Lower leg skin (tissue), 4 donors: ENCODE data around the gene PXMP2. TPM values are rescaled to one million over a fixed set of nuclear protein-coding genes. Genes with fewer than 3 reads are reported as not detected.

ENCODE experiments used
- DNase-seq, 2 donors: peaks; one replicate each; pipeline ENCODE4 v3.0.0-alpha.2; 2019; ENCODE audit warnings: low spot score in 2 of 2
- H3K4me3 ChIP-seq: fragments of 200-600 bp; sonication (generic); 2 replicates; pipeline ENCODE4 v1.5.1; 2017; ENCODE audit warnings: mild to moderate bottlenecking, low read depth; ENCODE audit not compliant: poor library complexity, severe bottlenecking
- POLR2A ChIP-seq, 2 donors: fragments of 450-650 bp; IDR thresholded peaks; one replicate each; pipeline ENCODE4 v1.6.1; 2016 to 2017; ENCODE audit warnings: antibody characterized with exemption in 2 of 2, mild to moderate bottlenecking in 1 of 2, moderate library complexity in 1 of 2
- WGBS, 2 donors: methylation state at CpG; one replicate each; pipeline ENCODE4 v1.1.5; 2018; 5-methylcytosine and 5-hydroxymethylcytosine counted together
- intact Hi-C: fragments of 100-400 bp; cut with DNase I; formaldehyde crosslinking; loops from one replicate; pipeline ENCODE4 v1.15.0; 2023; ENCODE audit warnings: low total_unique reads
- total RNA-seq, 4 donors: library from RNA; depleted of rRNA; stranded (reverse); fragments of >200 nt; gene quantifications; one replicate each; pipeline ENCODE4 v1.1.0, GENCODE V29; 2016
- TF ChIP-seq, protein P1 (sequence below), 3 donors: fragments of 450-650 bp; IDR thresholded peaks; one replicate each; pipeline ENCODE4 v1.5.1; 2016; ENCODE audit warnings: antibody characterized with exemption in 3 of 3, mild to moderate bottlenecking in 3 of 3, moderate library complexity in 2 of 3

The PXMP2 gene
- total RNA-seq, 4 donors from 2014 or later = 13.7 to 33.4 (median 19.1) TPM

- intact Hi-C loops = no loop called here
- WGBS, 2 donors = 97 to 98% methylated on average over 28 of the region's 28 CpGs
- TF ChIP-seq, protein P1, sequence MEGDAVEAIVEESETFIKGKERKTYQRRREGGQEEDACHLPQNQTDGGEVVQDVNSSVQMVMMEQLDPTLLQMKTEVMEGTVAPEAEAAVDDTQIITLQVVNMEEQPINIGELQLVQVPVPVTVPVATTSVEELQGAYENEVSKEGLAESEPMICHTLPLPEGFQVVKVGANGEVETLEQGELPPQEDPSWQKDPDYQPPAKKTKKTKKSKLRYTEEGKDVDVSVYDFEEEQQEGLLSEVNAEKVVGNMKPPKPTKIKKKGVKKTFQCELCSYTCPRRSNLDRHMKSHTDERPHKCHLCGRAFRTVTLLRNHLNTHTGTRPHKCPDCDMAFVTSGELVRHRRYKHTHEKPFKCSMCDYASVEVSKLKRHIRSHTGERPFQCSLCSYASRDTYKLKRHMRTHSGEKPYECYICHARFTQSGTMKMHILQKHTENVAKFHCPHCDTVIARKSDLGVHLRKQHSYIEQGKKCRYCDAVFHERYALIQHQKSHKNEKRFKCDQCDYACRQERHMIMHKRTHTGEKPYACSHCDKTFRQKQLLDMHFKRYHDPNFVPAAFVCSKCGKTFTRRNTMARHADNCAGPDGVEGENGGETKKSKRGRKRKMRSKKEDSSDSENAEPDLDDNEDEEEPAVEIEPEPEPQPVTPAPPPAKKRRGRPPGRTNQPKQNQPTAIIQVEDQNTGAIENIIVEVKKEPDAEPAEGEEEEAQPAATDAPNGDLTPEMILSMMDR (IDR thresholded peaks at IDR 0.05) = no peak
- no peak for TF ChIP-seq POLR2A (IDR thresholded peaks at IDR 0.05)
- no peak overlapping the region for H3K4me3 ChIP-seq
- DNase-seq = no peak
Measured at GRCh38 chr12:132641811-132642650, 45.4 kb upstream of the PXMP2 start.

GRCh38 chr12:132642846-132643835 lies 44.2 kb upstream of the PXMP2 start:
- intact Hi-C loops = no loop called here
- H3K4me3 ChIP-seq = no peak overlapping the region
- no peak for DNase-seq
- TF ChIP-seq, protein P1 (IDR thresholded peaks at IDR 0.05) = no peak
- TF ChIP-seq POLR2A (IDR thresholded peaks at IDR 0.05) = no peak
- WGBS, 2 donors = 91 to 92% methylated on average over 27 to 28 of the region's 30 CpGs

- H3K4me3 ChIP-seq = no peak overlapping the region
- no peak for TF ChIP-seq POLR2A (IDR thresholded peaks at IDR 0.05)
- TF ChIP-seq, protein P1 (IDR thresholded peaks at IDR 0.05) = no peak
Measured at GRCh38 chr12:132646850-132647249, 40.5 kb upstream of the PXMP2 start.

GRCh38 chr12:132647858-132648257 lies 39.5 kb upstream of the PXMP2 start:
- WGBS, 2 donors = 91 to 95% methylated on average over 10 of the region's 10 CpGs
- TF ChIP-seq POLR2A (IDR thresholded peaks at IDR 0.05) = no peak
- no peak overlapping the region for H3K4me3 ChIP-seq
- intact Hi-C loops = no loop called here
- no peak for DNase-seq

More at GRCh38 chr12:132646850-132647249, 40.5 kb upstream of the PXMP2 start:
- DNase-seq = no peak
- WGBS, 2 donors = 94% methylated on average over 7 of the region's 7 CpGs
- intact Hi-C loops = no loop called here

- 93 to 94% methylated on average over 24 of the region's 24 CpGs for WGBS, 2 donors
- H3K4me3 ChIP-seq = no peak overlapping the region
- intact Hi-C loops = no loop called here
- TF ChIP-seq POLR2A (IDR thresholded peaks at IDR 0.05) = no peak
- TF ChIP-seq, protein P1 (IDR thresholded peaks at IDR 0.05) = no peak
- DNase-seq = no peak
Measured at GRCh38 chr12:132648616-132649225, 38.7 kb upstream of the PXMP2 start.
